Measurements from ENCODE around the gene ZC3H10.

GRCh38 chr12:56078931-56079722 is 38.9 kb upstream of the ZC3H10 start:
- TF ChIP-seq CTCF (IDR thresholded peaks at IDR 0.05; ENCODE audit: extremely low read depth in 1 of 2, insufficient read depth in 1 of 2, low read depth in 1 of 2, low read length in 2 of 2) (peak; percentile 81 to 82), MAX (IDR thresholded peaks at IDR 0.05; ENCODE audit: insufficient read depth, insufficient read length) (no peak), POLR2AphosphoS5 (IDR thresholded peaks at IDR 0.05; ENCODE audit: insufficient read depth, low read depth, low read length) (no peak), EZH2 (IDR thresholded peaks at IDR 0.05; ENCODE audit: borderline replicate concordance, low read depth, low read length, severe bottlenecking) (peak; percentile 24), POLR2A (IDR thresholded peaks at IDR 0.05; ENCODE audit: low read depth, low read length) (no peak), MYC (IDR thresholded peaks at IDR 0.05; ENCODE audit: low read depth, low read length) (no peak)

Data from endothelial cell of umbilical vein (primary cell).